PFSK-1 (cell line): Measurements from ENCODE around the gene EPS8L1.

Source experiments
- FOXP2 ChIP-seq: optimal IDR thresholded peaks from 2 replicates; pipeline ENCODE3; 2011; ENCODE audit warnings: borderline replicate concordance, control low read depth, inconsistent platforms; ENCODE audit not compliant: insufficient read depth; ENCODE audit errors: extremely low read length, extremely low read depth
- POLR2AphosphoS5 ChIP-seq: IDR thresholded peaks from 2 replicates; pipeline ENCODE4 v1.6.1; 2012; ENCODE audit warnings: low read depth, mild to moderate bottlenecking, control low read depth, low read length, moderate library complexity
- REST ChIP-seq, 2 experiments: IDR thresholded peaks; 2 replicates each; pipeline versions ENCODE4 v1.6.1 to v1.8.0; 2011 to 2012; ENCODE audit warnings: low read depth in 2 of 2, low read length in 2 of 2, control low read depth in 1 of 2, inconsistent platforms in 1 of 2, mild to moderate bottlenecking in 1 of 2, moderate library complexity in 1 of 2; ENCODE audit not compliant: insufficient read depth in 1 of 2
- SIN3A ChIP-seq: IDR thresholded peaks from 2 replicates; pipeline ENCODE4 v1.6.1; 2012; ENCODE audit warnings: mild to moderate bottlenecking, low read length, moderate library complexity, borderline replicate concordance; ENCODE audit not compliant: insufficient read depth
- TAF1 ChIP-seq: IDR thresholded peaks from 2 replicates; pipeline ENCODE4 v1.6.1; 2012; ENCODE audit warnings: low read length, control low read depth, borderline replicate concordance; ENCODE audit not compliant: insufficient read depth

Gene EPS8L1

GRCh38 chr19:55096061-55096701 lies 20.5 kb downstream of the EPS8L1 start:
- TF ChIP-seq TAF1: no peak
- no peak for TF ChIP-seq FOXP2
- TF ChIP-seq SIN3A: no peak
- no peak for TF ChIP-seq POLR2AphosphoS5
- TF ChIP-seq REST (IDR thresholded peaks at IDR 0.05; ENCODE audit: insufficient read depth in 1 of 2, low read depth in 2 of 2, low read length in 2 of 2): no peak

DNA sequence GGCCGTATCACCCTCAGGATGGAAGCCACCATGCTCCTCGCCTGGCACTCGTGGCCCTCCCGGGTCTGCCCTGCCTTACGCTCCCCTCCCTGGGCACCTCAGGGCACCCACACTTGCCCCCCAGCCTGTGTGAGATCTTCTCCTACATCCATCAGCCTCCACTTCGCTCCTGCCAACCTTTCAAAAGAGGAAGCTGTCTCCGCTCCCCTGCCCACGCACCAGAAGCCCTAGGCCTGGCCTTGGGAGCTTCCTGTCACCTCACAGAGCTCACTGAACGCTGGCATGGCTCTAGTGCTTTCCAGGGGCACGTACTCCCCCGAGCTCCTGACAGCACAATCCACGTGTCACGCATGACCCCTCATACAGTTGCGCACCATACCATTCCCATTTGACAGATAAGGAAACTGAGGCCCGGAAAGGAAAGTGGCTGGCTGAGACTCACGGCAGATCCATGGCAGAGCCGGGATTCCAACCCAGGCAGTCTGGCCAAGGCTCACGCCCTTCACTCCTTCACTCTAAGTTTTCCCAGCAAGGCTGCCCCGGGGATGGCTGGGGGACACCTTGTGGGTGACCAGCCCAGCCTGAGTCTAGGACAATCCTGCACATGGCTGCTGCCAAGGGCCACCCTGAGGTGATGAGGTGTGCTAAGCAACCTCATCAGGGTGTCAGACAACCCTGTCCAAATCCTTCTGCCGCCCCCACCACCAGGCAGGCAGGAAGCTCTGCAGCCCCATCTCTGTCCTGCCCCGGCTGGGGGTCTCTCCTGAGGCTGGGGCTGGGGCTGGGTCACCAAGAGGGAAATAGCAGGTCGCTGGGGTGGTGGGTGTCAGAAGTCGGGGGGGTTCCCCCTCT lies 22.4 kb downstream of the EPS8L1 start:
- TF ChIP-seq SIN3A (no peak), POLR2AphosphoS5 (no peak), FOXP2 (no peak), REST (IDR thresholded peaks at IDR 0.05; ENCODE audit: insufficient read depth in 1 of 2, low read depth in 2 of 2, low read length in 2 of 2) (no peak), TAF1 (no peak)

GRCh38 chr19:55098716-55099556 lies 23.3 kb downstream of the EPS8L1 start:
- TF ChIP-seq POLR2AphosphoS5 (no peak), SIN3A (no peak)

- TF ChIP-seq SIN3A (no peak), FOXP2 (no peak), REST (IDR thresholded peaks at IDR 0.05; ENCODE audit: insufficient read depth in 1 of 2, low read depth in 2 of 2, low read length in 2 of 2) (no peak), POLR2AphosphoS5 (no peak), TAF1 (no peak)
Observed at GRCh38 chr19:55099557-55100506, 24.2 kb downstream of the EPS8L1 start.

- TF ChIP-seq TAF1: no peak
- TF ChIP-seq FOXP2: no peak
- TF ChIP-seq SIN3A: no peak
Observed at GRCh38 chr19:55101261-55101660, 25.6 kb downstream of the EPS8L1 start.
